Mononuclear cell (primary cell): ENCODE measurements around the gene TMEM25. TPM values are rescaled to one million over a fixed set of nuclear protein-coding genes. Genes with fewer than 3 reads are reported as not detected.
"Not testable (repeated sequence)": the region's sequence is repeated elsewhere in the genome, so short reads cannot be mapped to it uniquely, and the experiment has no call there.

ENCODE experiments used
- H3K27me3 ChIP-seq: 2 replicates; pipeline ENCODE4 v1.6.0; 2011; ENCODE audit warnings: low read length, control low read depth; ENCODE audit not compliant: insufficient read depth
- H3K4me1 ChIP-seq: 2 replicates; pipeline ENCODE4 v1.5.1; 2011; ENCODE audit warnings: mild to moderate bottlenecking, low read length, control low read depth; ENCODE audit not compliant: insufficient read depth
- H3K4me3 ChIP-seq: 2 replicates; pipeline ENCODE4 v1.5.1; 2011; ENCODE audit warnings: mild to moderate bottlenecking, low read length, moderate library complexity
- H3K9me3 ChIP-seq: 2 replicates; pipeline ENCODE4 v1.5.1; 2011; ENCODE audit warnings: low read depth, mild to moderate bottlenecking, control low read depth, low read length
- total RNA-seq: library from RNA; depleted of rRNA; stranded (reverse); fragments of >200 nt; gene quantifications from one replicate; pipeline ENCODE4 v1.2.3, GENCODE V29; 2012

Gene TMEM25
- total RNA-seq, 1 donor: 8.9 TPM

DNA sequence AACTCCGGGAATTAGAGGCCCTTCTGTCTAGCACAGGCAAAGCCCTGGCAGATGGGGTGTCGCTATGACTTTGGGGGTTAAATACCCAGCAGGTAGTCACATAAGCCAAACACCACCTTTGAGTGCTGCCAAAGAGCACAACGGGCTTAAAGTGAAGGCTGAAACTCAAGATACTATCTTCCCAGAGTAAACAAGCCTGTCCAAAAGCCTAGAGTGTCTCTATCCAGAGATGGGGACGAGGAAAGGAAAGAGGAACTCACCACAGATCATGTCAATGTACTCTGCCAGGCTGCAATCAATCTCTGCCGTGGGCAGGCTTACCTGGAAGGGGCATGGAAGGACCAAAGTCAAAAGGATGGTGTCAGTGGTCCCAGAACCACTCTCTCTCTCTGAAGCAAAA is 14.5 kb downstream of the TMEM25 start:
- no peaks in the 10 kb centered on the region for H3K27me3 ChIP-seq
- H3K4me3 ChIP-seq: no peak overlapping the region
- no peaks in the 10 kb centered on the region for H3K9me3 ChIP-seq
- no peaks in the 10 kb centered on the region for H3K4me1 ChIP-seq

DNA sequence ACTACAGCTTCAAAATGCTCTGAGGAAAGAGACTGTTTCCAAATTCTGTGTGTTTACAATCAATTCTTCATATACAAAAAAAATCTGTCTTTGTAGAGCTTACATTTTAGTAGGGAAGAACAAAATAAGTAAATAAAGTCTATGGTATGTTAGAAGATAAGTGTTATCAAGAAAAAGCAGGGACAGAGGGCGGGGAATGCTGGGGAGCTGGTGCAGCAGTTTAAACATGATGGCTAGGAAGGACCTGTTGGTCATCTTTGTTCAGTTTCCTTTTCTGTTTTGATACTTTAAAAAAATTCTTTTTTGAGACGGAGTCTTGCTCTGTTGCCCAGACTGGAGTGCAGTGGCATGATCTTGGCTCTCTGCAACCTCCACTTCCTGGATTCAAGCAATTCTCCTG is 16.1 kb downstream of the TMEM25 start:
- H3K4me3 ChIP-seq: no peak overlapping the region
- H3K27me3 ChIP-seq: no peaks in the 10 kb centered on the region
- no peaks in the 10 kb centered on the region for H3K9me3 ChIP-seq
- no peaks in the 10 kb centered on the region for H3K4me1 ChIP-seq

DNA sequence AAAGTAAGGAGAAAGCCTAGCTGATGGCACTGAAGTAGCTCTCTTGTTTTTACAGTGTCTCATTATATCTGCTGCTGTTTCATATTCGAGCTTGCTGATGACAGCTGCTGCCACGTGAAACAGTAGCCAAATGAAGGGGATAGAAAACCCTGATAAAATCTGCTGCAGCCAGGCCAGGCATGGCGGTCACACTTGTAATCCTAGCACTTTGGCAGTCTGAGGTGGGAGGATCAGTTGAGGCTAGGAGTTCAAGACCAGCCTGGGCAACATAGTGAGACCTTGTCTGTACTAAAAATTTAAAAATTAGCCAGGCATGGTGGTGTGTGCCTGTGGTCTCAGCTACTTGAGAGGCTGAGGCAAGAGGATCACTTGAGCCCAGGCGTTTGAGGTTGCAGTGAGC is 21.3 kb downstream of the TMEM25 start:
- no peak overlapping the region for H3K4me3 ChIP-seq
- no peaks in the 10 kb centered on the region for H3K27me3 ChIP-seq
- H3K9me3 ChIP-seq: no peaks in the 10 kb centered on the region
- H3K4me1 ChIP-seq: no peaks in the 10 kb centered on the region

DNA sequence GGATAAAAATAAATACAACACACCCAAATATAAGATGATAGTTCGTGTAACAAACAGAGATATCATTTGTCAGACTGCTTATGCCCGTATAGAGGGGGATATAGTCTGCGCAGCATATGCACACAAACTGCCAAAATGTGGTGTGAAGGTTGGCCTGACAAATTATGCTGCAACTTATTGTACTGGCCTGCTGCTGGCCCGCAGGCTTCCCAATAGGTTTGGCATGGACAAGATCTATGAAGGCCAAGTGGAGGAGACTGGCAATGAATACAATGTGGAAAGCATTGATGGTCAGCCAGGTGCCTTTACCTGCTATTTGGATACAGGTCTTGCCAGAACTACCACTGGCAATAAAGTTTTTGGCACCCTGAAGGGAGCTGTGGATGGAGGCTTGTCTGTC is 29.8 kb downstream of the TMEM25 start:
- Histone ChIP-seq H3K4me3 (no peak overlapping the region), H3K4me1 (peaks cover 7% of the 10 kb centered on the region), H3K9me3 (no peaks in the 10 kb centered on the region), H3K27me3 (no peaks in the 10 kb centered on the region)

DNA sequence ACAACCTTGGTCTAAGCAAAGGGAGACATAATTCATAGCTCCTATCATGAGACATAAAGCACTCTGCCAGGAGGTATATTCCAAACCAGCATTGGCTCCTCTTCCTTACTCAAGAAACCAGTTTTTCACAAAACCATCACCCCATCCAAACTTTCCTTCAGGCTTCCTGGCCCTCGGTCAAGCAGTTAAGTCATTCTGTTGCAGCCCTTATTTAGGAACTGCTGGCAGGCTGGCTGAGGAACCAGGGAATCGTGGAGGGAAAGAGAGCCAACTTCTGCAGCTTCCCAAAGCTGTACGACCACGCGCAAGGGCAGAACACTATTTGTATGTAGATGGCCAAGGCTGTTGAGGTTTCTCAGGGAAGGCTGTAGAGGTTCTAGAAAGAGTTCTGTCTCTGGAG is 34.1 kb downstream of the TMEM25 start:
- peaks cover 7% of the 10 kb centered on the region for H3K4me1 ChIP-seq
- H3K4me3 ChIP-seq: no peak overlapping the region

DNA sequence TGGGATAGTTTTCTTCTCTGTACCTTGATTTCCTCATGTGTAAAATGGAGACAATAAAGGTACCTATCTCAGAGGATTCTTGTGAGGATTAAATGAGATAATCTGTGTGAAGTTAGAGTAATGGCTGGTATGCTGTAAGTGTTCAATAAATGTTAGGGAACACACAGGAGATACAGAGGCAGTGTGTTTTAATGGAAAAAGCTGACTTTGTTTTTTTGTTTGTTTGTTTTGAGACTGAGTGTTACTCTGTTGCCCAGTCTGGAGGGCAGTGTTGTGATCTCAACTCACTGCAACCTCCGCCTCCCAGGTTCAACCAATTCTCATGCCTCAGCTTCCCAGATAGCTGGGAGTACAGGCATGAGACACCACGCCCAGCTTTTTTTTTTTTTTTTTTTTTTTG is 38.7 kb downstream of the TMEM25 start:
- no peak overlapping the region for H3K4me3 ChIP-seq
- no peaks in the 10 kb centered on the region for H3K9me3 ChIP-seq

More for the DNA sequence above, 34.1 kb downstream of the TMEM25 start:
- Histone ChIP-seq H3K27me3 (no peaks in the 10 kb centered on the region), H3K9me3 (no peaks in the 10 kb centered on the region)

DNA sequence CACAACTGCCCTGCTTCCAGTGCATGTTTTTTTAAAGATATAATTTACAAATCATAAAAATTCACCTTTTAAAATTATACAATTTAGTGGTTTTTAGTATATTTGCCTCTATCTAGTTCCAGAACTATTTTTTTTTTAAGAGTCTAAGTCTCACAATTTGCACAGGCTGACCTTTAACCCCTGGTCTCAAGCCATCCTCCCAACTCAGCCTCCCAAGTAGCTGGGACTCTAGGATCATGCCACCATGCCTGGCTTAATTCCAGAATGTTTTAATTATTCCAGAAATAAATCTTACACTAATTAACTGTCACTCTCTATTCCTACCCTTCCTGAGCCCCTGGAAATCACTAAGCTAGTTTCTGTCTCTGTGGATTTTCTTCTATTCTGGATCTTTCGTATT is 39.8 kb downstream of the TMEM25 start:
- Histone ChIP-seq H3K4me1 (peaks cover 28% of the 10 kb centered on the region), H3K27me3 (no peaks in the 10 kb centered on the region), H3K9me3 (no peaks in the 10 kb centered on the region), H3K4me3 (no peak overlapping the region)

More for the DNA sequence above, 38.7 kb downstream of the TMEM25 start:
- Histone ChIP-seq H3K4me1 (peaks cover 29% of the 10 kb centered on the region), H3K27me3 (no peaks in the 10 kb centered on the region)

DNA sequence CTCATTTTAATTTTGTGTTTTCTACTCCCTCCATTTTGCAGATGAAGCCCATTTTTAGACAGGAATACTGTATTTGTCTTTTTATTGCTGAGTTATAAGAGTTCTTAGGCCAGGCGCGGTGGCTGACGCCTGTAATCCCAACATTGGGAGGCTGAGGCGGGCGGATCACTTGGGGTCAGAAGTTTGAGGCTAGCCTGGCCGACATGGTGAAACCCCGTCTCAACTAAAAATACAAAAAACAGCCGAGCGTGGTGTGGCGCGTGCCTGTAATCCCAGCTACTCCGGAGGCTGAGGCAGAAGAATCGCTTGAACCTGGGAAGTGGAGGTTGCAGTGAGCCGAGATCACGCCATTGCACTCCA is 40.7 kb downstream of the TMEM25 start:
- H3K27me3 ChIP-seq: not testable (repeated sequence)
- Histone ChIP-seq H3K4me1 (peaks cover 29% of the 10 kb centered on the region), H3K4me3 (peak overlapping the region; percentile 100)

DNA sequence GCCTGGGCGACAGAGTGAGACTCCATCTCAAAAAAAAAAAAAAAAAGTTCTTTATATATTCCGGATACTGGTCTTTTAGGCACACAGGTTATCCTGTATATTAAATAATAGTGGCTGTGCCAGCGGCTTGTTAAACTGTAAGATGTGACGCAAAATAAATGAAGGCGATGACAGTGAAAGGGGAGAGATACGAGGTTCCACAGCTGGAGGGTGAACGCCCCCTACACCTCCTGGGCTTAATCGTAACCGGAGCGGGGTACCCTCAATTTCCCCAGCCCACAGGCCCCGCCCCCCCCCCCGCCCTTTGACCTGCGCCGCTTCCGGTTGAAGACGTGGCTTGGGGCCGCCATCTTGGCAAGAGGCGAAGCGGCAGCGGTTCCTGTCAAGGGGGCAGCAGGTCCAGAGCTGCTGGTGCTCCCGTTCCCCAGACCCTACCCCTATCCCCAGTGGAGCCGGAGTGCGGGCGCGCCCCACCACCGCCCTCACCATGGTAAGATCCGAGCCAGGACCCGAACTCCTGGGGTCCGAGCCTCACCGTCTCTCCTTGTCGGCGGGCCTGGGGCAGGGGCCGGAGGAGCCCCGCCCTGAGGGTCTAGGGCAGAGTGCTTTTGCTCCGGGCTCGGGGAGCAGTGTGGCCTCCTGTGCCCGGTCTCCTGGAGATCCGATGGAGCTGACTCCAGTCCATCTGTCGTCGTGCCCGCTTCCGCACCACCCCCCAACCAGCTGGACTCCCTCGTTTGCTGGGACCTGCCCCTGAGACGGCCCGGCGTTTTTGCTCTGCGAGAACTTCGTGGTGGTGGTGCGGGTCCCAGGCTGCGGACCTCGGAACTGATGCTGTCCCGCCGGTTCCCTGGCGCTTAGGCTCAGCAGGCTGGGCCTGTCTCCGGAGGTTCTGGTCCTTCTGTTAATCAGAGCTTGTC is 41.3 kb downstream of the TMEM25 start, which contains the start of gene ARCN1:
ARCN1 (plus strand) TSS at position 349 of the 920 bp plus-strand sequence; CDS start at position 488, 139 bp downstream.
- peak within 1 kb of the TSS; percentile 100 for H3K4me3 ChIP-seq
- no peaks in the 10 kb centered on the region for H3K9me3 ChIP-seq
- H3K27me3 ChIP-seq: no peaks in the 10 kb centered on the region
- peaks cover 35% of the 10 kb centered on the region for H3K4me1 ChIP-seq

More for the DNA sequence above, 40.7 kb downstream of the TMEM25 start:
- H3K9me3 ChIP-seq: not testable (repeated sequence)

DNA sequence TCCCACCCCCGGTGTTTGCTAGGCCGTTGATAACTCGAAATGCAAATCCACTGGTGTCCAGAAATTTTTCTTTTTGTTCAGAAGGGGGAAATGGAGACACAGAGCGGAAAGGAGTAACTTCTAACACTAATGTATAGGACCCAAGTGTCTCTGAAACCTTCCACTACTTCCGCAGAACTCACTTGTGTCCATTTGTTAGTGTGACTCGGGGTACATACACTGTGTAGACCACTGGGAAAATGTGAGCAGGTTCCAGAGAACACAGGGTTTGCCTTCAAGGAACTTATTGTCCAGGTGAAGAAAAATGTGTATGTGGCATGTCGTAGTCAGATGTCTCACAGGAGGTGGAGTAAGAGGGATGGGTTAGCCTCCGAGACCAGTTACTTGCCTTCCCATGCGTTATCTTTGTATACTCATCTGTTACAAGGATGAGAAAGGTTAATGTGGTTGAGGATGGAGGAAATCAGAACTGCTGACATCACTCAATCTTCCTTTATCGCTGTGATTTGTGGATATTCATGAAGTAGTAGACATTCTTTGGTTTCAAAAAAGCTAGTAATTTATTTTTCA is 42.1 kb downstream of the TMEM25 start:
- no peaks in the 10 kb centered on the region for H3K27me3 ChIP-seq
- peak overlapping the region; percentile 100 for H3K4me3 ChIP-seq
- peaks cover 37% of the 10 kb centered on the region for H3K4me1 ChIP-seq
- H3K9me3 ChIP-seq: no peaks in the 10 kb centered on the region

DNA sequence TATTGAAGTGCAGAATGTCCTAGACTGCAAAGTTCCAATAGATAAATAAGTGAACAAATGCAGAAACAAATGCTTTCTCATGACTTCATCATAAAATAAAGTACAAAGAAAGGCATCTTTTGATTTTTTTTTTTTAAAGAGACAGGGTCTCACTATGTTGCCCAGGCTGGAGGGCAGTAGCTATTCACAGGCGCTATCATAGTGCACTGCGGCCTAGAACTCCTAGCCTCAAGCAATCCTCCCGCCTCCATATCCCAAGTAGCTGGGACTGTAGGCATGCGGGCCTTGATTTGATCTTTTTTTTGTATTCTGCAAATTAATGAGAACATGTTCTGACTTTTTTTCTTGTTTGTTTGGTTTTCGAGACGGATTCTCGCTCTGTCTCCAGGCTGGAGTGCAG is 43.6 kb downstream of the TMEM25 start:
- H3K27me3 ChIP-seq: no peaks in the 10 kb centered on the region
- peaks cover 37% of the 10 kb centered on the region for H3K4me1 ChIP-seq
- no peaks in the 10 kb centered on the region for H3K9me3 ChIP-seq
- no peak overlapping the region for H3K4me3 ChIP-seq

DNA sequence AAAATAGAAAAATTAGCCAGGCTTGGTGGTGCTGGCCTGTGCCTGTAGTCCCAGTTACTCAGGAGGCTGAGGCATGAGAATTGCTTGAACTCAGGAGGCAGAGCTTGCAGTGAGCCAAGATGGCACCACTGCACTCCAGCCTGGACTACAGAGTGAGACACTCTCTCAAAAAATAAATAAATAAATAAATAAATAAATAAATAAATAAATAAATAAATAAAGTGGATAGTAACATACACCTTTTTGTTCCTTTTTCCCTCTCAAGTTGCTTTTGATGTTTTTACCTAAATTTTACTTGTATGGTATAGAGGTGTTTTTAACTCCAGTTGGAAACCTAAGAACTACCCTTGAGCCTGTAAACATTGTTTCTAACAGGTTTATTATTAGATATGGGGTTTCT is 47.0 kb downstream of the TMEM25 start:
- H3K27me3 ChIP-seq, H3K9me3 ChIP-seq, H3K4me3 ChIP-seq: not testable (repeated sequence)
- H3K4me1 ChIP-seq: peaks cover 28% of the 10 kb centered on the region

DNA sequence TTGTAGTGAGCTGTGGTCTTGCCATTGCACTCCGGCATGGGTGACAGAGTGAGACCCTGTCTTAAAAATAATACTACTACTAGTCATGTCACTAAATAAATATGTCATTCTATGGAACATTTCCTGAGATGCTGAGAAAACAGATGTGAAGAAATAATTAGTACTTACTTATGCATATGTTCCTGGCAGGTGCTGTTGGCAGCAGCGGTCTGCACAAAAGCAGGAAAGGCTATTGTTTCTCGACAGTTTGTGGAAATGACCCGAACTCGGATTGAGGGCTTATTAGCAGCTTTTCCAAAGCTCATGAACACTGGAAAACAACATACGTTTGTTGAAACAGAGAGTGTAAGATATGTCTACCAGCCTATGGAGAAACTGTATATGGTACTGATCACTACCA is 50.1 kb downstream of the TMEM25 start:
- Histone ChIP-seq H3K27me3 (no peaks in the 10 kb centered on the region), H3K4me3 (no peak overlapping the region), H3K4me1 (peaks cover 8% of the 10 kb centered on the region), H3K9me3 (no peaks in the 10 kb centered on the region)
